Fibroblast of the conjunctiva (primary cell): ENCODE measurements around the gene SEC14L1.
"Not testable (repeated sequence)": the region's sequence is repeated elsewhere in the genome, so short reads cannot be mapped to it uniquely, and the experiment has no call there.

Experiments used
- DNase-seq: peaks from one replicate; pipeline ENCODE4 v3.0.0-alpha.2; 2010; ENCODE audit warnings: low read depth

Gene SEC14L1

DNA sequence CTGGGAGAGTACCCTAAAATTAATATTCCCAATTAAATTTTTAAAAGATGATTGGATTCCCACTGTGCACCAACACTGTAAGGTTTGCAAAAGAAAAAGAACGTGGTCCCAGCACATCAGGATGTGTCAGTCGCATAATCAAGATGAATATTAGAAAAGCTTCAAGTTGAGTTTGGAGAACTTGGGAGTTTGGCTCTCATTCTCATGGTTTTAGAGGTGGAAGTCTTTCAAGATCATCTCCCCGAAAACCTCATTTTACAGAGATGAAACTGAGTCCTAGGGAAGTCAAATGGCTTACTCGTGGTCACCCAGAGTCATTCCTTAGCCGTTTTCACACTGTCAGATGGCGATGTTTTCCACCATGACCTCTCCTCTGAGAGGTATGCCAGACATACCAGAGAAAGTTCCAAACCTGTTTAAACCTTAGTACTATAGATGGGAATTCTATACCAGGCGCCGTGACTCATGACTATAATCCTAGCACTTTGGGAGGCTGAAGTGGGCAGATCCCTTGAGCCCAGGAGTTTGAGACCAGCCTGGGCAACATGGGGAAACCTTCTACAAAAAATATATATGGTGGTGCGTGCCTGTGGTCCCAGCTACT, 1.2 kb downstream of the SEC14L1 start:
- DNase-seq = no peak

DNA sequence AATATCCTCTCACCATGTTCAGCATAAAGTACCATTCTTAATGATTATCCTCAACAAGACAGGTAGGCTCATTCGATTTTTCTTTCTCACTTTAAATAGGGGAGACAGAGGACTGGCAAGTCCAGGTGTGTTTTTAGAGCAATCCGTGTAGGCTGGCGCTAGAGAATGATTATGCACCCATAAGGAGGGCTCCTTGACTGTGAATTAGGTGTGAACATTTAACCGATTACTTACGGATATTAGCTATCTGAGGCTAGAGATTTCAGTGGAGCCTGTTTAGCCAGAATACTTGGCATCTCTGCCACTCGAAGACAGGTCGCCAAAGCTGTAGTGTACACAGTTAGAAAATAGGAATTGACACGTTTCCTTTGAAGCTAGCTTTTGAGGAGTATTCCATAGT, 1.9 kb downstream of the SEC14L1 start:
- no peak for DNase-seq

DNA sequence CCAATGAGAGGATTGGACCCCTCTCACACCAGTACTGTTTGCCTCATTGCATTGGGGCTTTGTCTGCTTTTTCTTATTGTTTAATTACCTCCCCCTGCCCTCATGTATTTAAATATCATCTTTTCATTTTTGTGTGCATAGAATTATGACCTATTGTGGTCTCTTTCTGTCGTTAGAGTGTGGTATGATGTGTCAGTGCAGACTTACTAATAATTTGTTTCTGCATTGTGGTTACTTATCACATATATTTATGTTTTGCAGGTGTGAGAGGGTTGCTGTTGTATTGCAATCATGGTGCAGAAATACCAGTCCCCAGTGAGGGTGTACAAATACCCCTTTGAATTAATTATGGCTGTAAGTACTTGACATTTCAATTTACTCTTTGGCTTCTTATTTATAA, 2.5 kb downstream of the SEC14L1 start:
- DNase-seq = no peak

DNA sequence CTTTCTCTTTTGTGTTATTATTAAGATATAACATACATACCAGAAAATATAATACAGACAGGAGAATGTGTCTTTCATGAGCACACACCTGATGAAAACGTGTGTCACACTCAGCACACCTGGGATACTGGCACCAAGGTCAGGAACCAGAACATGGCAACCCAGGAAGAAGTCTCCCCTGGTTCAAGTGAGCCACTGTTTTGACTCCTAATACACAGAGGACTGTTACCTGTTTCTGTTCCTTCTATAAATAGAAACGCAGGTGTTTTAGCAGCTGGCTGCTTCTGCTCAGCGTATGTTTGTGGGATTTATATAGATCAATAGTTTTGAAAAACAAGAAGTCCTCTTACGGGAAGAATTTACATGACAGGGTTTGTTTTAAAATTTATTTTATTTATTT, 3.5 kb downstream of the SEC14L1 start:
- no peak for DNase-seq

DNA sequence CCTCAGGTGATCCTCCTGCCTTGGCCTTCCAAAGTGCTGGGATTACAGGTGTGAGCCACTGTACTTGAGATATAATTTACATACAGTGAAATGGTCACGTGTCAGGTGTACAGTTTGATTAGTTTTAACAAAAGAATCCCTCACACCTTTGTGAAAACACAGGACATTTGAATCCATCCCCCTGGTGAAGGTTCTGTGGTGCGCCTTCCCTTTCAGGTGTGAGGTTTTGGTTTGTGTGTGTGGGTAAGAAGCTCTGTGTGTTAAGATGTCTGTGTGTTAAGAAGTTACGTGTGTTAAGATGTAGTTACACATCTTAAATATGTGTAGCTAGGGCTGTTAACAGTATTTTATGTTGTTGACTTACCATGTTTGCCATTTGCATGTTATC, 4.4 kb downstream of the SEC14L1 start:
- DNase-seq = no peak

DNA sequence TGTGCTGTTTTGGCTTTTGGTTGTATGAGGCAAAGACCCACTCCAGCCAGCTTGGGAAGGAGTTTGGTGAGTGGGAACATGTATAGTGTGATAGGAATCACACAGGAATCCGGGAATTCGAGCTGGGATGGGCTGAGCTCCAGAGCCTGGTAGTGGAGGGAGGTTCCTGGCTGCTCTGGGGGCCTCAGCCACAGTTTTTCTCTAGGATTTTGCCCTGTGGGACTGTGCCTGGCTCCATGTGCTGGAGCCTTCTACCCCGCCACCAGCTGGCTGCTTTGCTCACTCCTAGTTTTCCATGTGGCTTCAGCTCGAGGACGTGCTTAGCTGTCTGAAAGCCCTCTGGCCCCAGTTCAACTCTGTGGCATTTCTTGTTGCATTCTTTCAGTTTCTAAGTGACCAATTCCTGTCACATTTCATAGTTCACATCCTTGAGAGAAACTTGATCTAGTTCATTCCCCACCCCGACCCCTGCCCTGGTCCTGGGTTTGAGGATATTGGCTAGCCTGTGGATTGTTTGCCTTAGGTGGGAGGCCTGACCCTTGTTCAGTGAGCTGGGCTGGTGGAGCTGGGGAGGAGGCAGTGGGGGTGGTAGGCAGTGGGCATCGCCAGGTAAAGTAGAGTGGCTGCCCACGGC, 5.0 kb downstream of the SEC14L1 start:
- no peak for DNase-seq

DNA sequence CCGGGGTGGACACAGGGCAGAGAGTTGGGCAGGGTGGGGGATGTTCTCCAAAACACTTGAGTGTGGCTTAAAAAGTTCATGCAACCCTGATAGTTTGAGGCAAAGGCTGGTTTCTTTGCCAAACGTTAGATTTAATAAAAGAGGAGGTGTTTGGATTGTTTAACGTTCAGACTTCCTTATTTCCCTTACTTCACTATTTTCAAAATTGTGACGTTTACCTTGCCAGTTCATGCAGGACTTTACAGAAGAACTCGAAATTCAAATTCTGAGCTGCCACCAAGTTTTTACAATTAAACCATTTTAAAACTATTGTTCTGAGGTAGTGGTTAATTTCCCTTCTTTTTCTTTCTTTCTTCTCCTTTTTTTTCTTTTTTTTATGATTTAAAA, 5.5 kb downstream of the SEC14L1 start:
- no peak for DNase-seq

DNA sequence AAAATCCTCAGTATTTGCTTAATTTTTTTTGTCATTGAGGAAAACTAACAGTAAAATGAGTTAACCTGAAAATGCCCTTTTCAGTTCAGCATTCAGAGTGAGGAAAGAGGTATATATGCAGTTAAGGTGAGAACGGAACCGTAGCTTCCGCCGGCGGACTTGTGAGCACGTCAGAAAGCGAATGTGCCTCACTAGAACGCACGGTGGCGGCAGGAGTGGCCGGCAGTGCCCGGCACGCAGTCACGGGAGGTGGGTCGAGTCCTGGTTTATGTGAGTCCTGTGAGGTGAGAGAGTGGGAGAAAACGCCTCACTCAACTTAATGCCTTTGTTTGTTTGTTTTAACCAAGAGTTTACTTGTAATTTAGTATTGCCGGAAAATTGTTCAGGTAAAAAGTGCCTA, 6.1 kb downstream of the SEC14L1 start:
- DNase-seq = no peak

DNA sequence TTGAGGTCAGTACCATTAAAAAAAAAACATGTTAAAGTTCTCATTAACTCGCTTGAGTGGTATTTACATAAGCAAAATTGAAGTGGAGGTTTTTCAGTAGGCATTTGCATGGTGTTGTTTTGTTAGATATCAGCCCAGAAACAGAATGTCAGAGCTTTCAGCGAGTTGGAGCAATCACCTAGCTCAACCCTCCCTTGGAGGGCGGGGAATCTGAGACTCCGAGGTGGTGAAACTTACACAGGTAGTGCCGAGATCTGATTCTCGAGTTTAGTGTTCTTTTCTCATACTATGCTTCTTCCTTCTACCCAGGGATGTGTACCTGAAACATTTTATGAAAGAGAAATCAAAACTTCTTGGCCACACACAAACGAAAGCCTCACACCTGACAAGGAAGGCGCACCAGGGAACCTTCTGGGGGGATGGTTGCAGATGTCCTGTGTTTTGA, 6.6 kb downstream of the SEC14L1 start:
- DNase-seq = no peak

DNA sequence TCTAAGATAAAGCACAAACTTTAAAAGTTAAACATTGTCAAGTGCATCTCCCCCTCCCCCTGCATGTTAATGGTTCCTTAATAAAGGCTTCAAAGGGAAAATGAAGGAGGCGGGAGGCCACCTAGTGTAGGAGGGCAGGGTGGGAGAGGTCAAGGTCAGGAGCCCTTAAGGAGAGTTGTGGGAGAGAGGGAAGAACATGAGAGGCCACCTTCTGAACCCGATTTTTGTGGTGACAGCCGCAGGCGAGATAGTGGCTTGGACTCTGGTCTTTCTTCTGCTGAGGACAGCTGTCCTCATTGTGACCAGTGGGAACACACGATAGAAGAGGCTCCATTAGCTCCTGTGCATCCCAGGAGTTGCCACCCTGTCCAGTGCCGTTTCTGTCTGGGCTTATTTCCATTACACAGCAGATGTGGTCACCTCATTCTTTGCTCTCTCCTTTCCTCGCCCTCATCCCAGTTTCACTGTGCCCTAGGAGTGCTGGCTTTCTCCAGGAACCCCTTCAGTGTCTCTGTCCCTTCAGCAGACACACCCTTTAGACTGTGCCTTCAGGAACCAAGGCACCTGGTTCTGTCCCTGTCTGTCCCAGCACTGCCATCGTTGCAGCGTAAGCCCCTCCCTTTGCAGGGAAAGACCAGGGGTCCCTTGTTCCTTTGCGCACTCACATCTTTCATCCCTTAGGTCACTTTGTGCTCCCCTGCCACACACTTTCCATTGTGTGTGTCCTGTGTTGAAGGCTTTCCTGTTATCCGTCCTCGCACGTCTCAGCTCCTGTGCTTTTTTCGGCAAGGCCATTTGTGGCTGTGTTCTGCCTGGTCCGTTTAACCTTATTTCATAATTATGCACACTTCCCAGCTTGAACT, 7.5 kb downstream of the SEC14L1 start:
- DNase-seq = no peak

DNA sequence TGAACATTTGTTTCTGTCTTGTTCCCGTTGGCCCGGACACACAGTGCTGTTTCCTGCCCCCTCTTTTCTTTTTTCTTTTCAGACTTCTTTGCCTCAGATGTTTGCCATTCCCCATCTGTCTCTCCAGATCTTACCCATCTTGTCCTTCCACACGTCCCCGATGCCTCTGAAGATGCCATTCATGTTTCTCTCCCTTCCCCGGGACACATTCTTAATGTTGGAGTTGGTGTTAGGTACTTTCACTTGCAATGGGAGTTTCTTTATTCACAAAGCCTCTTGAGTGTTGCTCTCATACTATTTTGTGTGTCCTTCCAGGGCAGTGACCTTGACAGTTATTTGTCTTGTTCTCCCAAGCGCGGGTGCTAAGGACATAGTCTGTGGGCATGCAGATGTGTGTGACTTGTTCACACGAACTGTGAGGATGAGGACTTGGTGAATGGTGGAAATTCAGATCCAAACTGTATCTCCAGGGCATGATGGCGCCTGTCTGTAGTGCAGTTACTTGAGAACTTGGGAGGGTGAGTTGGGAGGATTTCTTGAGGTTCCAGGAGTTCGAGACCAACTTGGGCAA, 8.3 kb downstream of the SEC14L1 start:
- DNase-seq = no peak

DNA sequence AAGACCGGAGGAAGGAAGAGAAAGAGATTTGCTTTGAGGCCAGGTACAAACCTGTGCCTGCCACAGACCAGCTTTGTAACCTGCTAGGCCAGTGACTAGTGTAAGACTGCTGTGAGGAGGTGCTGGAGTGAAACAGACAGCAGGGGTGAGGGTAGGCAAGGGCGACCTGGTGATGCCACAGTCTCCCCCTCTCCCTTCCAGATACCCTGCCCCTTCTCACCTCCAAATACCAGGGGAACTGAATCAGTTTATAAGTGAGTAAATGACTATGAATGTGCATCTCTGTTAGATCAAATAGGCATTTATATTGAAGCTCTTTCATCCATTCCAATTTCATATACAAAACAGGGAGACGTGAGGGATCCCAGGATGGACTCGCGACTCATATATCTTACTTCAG, 9.4 kb downstream of the SEC14L1 start:
- no peak for DNase-seq

DNA sequence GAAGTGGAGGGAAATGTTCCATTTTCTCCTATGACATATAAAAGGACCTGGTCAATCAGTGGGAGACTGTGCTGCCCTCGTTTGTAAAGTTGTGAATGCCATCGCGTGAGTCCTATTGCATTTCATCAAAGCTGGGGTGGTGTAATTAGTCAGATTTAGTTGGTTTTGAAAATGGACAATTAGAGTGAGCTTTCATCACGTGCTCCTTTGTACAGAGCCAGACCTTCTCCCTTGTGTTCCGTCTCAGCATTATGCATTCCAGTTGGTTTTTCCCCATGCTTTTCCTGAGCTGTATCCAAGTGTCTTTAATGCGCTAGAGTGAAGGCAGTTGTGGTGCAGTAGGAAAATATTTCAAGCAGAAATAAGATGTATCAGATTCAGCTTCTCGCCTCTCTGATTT, 10.4 kb downstream of the SEC14L1 start:
- no peak for DNase-seq

DNA sequence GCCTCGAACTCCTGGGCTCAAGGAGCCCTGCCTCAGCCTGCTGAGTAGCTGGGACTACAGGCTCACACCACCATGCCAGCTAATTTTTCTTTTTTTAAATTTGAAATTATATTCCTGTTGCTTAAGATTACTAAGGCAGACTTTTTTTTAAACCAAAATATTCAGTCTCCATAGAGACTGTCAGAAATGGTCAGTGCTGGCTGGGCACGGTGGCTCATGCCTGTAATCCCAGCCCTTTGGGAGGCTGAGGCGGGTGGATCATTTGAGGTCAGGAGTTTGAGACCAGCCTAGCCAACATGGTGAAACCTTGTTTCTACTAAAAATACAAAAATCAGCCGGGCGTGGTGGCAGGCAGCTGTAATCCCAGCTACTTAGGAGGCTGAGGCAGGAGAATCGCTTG, 11.3 kb downstream of the SEC14L1 start:
- DNase-seq = not testable (repeated sequence)

DNA sequence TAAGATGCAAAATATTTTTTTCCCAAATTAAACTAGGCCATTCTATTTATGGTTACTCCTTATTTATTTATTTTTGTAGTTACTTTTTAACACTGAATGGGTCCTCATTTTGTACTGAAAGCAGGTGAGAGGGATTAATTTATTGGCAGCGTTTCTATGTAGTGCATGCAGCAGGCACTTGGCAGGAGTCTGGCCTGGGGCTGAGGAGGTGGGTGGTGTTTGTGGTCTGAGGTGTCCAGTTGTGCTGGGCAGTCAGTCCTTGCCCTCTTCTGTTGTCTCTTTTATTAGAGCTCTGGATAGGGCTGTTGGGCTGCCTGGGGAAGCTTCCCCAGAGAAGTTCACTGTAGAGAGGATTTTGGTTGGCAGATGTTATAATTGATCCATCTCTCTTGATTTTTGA, 12.7 kb downstream of the SEC14L1 start:
- DNase-seq = no peak

DNA sequence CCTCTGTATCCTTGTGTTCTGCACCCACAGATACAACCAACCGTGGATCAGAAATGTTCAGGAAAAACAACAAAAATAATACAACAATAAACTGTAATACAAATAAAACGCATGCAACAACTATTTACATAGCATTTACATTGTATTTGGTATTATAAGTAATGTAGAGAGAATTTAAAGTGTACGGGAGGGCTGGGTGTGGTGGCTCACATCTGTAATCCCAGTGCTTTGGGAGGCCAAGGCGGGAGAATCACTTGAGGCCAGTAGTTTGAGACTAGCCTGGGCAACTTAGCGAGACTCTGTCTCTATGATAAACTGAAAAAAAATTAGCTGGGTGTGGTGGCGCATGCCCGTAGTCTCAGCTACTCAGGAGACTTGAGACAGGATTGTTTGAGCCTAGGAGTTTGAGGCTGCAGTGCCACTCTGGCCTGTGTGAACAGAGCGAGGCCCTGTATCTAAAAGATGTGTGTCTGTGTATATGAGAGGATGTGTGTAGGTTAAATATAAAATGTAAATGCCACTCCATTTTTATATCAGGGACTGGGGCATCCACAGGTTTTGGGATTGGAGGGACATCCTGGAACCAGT, 13.3 kb downstream of the SEC14L1 start:
- DNase-seq = no peak

DNA sequence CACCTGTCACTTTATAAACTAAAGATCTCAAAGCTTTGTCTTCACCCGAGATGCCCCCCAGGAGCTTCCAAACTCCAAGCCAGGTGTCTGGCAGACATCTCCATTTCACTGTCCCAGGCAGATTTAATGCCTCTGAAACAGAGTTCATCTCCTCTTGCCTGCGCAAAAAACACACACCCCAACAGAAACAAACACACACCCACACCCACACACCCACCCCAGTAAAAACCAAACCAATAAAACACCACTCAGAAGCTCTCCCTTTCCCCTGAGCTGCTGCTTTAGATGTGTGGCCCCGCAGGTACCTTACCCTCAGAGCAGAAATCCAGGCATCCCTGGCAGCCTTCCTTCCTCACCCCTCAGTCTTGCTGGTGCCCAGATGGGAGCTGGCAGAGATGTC, 14.4 kb downstream of the SEC14L1 start:
- DNase-seq = no peak

DNA sequence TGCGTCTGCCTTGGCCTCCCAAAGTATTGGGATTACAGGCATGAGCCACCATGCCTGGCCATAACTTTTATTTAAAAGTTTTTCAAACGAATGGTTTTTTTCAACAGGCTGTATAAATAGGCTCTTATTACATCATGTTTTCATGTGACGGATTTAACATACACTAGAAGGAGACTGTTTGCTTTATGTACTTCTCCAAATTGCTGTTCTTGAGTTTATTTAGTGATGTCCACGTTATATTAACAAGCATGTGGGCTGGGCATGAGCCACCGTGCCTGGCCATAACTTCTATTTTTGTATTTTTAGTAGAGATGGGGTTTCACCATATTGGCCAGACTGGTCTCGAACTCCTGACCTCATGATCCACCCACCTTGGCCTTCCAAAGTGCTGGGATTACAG, 17.0 kb downstream of the SEC14L1 start:
- not testable (repeated sequence) for DNase-seq

DNA sequence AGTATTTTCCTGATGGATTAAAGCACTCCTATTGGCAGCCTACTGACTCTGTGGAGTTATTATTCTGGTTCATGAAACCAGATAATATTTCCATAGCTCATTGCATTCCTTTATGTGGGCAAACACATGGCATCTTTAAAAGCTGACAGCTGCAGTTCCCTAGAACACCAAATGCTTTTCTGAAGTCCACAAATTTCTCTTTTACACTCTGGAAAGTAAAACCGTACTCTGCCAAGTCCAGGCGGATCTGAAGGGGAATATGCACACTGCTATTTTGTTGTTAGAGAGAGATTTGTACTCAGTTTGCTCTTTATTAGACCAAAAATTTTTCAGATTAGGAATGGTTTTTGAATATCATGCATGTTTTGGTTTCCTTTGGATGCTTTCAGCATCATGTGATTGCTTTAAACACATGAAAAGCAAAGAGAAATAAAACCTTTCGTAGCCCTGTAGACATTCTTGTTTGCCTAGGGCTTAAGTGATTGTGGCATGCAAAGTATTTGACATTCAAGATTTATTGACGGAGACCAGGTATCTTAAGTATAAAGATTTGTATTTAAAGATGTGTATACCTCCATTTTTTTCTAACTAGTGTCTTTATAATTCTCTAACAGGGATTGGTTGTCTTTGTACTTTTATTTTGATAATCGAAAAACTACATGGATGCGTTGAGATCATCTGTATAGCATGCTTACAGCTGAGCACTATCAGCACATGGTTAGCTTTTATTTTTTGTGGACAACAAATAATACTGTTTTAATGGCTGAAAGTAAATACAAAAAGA, 19.5 kb downstream of the SEC14L1 start:
- no peak for DNase-seq

DNA sequence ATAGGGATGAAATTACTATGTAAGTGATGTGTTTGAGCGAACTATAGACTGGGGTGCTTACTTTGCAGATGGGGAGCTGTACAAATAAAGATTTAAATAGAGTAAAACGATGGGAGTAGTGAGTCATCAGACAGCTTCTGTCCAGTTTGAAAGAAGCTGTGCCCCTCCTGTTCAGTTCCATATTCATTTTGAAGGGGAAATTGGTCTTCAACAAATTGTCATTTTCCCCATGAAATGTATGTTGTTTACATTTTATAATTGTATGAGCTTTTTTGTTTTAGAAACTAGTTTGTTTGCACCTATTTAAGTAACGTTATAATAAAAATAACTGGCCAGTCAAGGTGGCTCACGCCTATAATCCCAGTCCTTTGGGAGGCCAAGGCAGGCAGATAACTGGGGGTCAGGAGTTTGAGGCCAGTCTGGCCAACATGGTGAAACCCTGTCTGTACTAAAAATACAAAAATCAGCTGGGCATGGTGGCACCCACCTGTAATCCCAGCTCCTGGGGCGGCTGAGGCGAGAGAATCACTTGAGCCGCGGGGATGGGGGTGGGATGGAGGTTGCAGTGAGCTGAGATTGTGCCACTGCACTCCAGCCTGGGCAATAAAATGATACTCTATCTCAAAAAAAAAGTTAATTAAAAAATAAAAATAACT, 20.2 kb downstream of the SEC14L1 start:
- DNase-seq = no peak

DNA sequence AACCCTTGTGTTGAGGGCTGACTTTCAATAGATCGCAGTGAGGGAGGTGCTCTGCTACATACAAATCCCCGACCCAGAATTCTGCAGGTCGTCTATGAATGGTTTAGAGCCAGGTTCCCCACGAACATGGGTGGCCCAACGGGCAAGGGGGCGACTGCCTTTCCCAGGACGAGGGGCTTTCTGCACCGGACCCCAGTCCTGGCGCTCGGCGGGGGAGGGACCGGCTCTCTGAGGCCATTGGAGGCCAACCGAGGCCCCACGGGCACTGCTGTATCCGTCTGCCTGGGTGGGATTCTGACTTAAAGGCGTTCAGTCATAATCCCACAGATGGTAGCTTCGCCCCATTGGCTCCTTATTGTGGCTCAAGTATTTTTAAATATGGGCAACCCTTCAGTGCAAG, 21.2 kb downstream of the SEC14L1 start:
- no peak for DNase-seq
